ENCODE data around the gene BMPR1A. TPM values are rescaled to one million over a fixed set of nuclear protein-coding genes. Genes with fewer than 3 reads are reported as not detected.
A peak's percentile ranks its signal among the peaks of the same experiment; 100 is the strongest.

The BMPR1A gene
- total RNA-seq, 4 donors from 2014 or later, result 72.7 to 89.5 (median 84.2) TPM

GRCh38 chr10:86813101-86813500 is 56.7 kb downstream of the BMPR1A start:
- H3K27me3 ChIP-seq, result no peaks in the 10 kb centered on the region
- H3K4me3 ChIP-seq (replicated peaks in 1 of 3), result no peak overlapping the region
- DNase-seq, result no peak
- H3K36me3 ChIP-seq, result no peaks in the 10 kb centered on the region
- H3K27ac ChIP-seq, result no peak overlapping the region
- H3K9me3 ChIP-seq, result no peaks in the 10 kb centered on the region
- peaks cover 14 to 30% of the 10 kb centered on the region in 2 donors for H3K4me1 ChIP-seq
- intact Hi-C loops (cut with DNase I), result no loop called here
- WGBS, 2 donors, result 64 to 70% methylated on average over 4 of the region's 4 CpGs
- no peak for TF ChIP-seq POLR2A (IDR thresholded peaks at IDR 0.05)
- TF ChIP-seq CTCF (IDR thresholded peaks at IDR 0.05), result no peak

- intact Hi-C loops (cut with DNase I), result no loop called here
- peaks cover 14 to 30% of the 10 kb centered on the region in 2 donors for H3K4me1 ChIP-seq
- H3K9me3 ChIP-seq, result no peaks in the 10 kb centered on the region
- 86 to 91% methylated on average over 1 of the region's 1 CpG for WGBS, 2 donors
- DNase-seq, result no peak
- H3K4me3 ChIP-seq (replicated peaks in 1 of 3), result no peak overlapping the region
- peak overlapping the region in 2 of 3 donors; percentile 7 to 13 for H3K27ac ChIP-seq
- no peaks in the 10 kb centered on the region for H3K27me3 ChIP-seq
- TF ChIP-seq CTCF (IDR thresholded peaks at IDR 0.05) (no peak), POLR2A (IDR thresholded peaks at IDR 0.05) (no peak)
- H3K36me3 ChIP-seq, result no peaks in the 10 kb centered on the region
These were observed 57.6 kb downstream of the BMPR1A start for GRCh38 chr10:86813982-86814381.

- no peak for DNase-seq
- WGBS, 2 donors, result 85 to 86% methylated on average over 4 of the region's 4 CpGs
- Histone ChIP-seq H3K9me3 (no peaks in the 10 kb centered on the region), H3K4me1 (peaks cover 14 to 30% of the 10 kb centered on the region in 2 donors), H3K27me3 (no peaks in the 10 kb centered on the region), H3K4me3 (replicated peaks in 1 of 3) (no peak overlapping the region), H3K36me3 (no peaks in the 10 kb centered on the region), H3K27ac (peak overlapping the region in 2 of 3 donors; percentile 7 to 13)
- intact Hi-C loops (cut with DNase I), result no loop called here
- no peak for TF ChIP-seq POLR2A (IDR thresholded peaks at IDR 0.05)
- no peak for TF ChIP-seq CTCF (IDR thresholded peaks at IDR 0.05)
These were observed 58.7 kb downstream of the BMPR1A start for GRCh38 chr10:86815035-86815617.

GRCh38 chr10:86815640-86816039 is 59.2 kb downstream of the BMPR1A start:
- peaks cover 14 to 30% of the 10 kb centered on the region in 2 donors for H3K4me1 ChIP-seq
- no peaks in the 10 kb centered on the region for H3K36me3 ChIP-seq
- TF ChIP-seq CTCF (IDR thresholded peaks at IDR 0.05), result no peak
- no peak for TF ChIP-seq POLR2A (IDR thresholded peaks at IDR 0.05)
- no peaks in the 10 kb centered on the region for H3K9me3 ChIP-seq
- 85 to 92% methylated on average over 5 of the region's 5 CpGs for WGBS, 2 donors
- intact Hi-C loops (cut with DNase I), result no loop called here
- no peaks in the 10 kb centered on the region for H3K27me3 ChIP-seq
- no peak overlapping the region for H3K4me3 ChIP-seq (replicated peaks in 1 of 3)
- DNase-seq, result no peak
- no peak overlapping the region for H3K27ac ChIP-seq

GRCh38 chr10:86817246-86817645 is 60.8 kb downstream of the BMPR1A start:
- Histone ChIP-seq H3K36me3 (no peaks in the 10 kb centered on the region), H3K4me1 (peaks cover 10 to 19% of the 10 kb centered on the region in 2 donors), H3K27me3 (no peaks in the 10 kb centered on the region), H3K4me3 (replicated peaks in 1 of 3) (no peak overlapping the region), H3K27ac (no peak overlapping the region), H3K9me3 (no peaks in the 10 kb centered on the region)
- intact Hi-C loops (cut with DNase I), result no loop called here
- 86 to 95% methylated on average over 2 of the region's 2 CpGs for WGBS, 2 donors
- TF ChIP-seq POLR2A (IDR thresholded peaks at IDR 0.05), result no peak
- TF ChIP-seq CTCF (IDR thresholded peaks at IDR 0.05), result no peak
- no peak for DNase-seq
